Dendritic cell treated with granulocyte-macrophage colony-stimulating factor and Interleukin-4, amounts not matched to agents 40 ng/mL and 50 ng/mL, for 4 days (primary cell): ENCODE data around the gene TMEM218.
"Not testable (repeated sequence)": the region's sequence is repeated elsewhere in the genome, so short reads cannot be mapped to it uniquely, and the experiment has no call there.

Experiments used
- H3K27ac Mint-ChIP-seq: one replicate; pipeline ENCODE4 v1.8.0; 2022; ENCODE audit warnings: mild to moderate bottlenecking, mixed read lengths
- H3K27me3 Mint-ChIP-seq: one replicate; pipeline ENCODE4 v1.8.0; 2022; ENCODE audit warnings: mild to moderate bottlenecking, mixed read lengths
- H3K36me3 Mint-ChIP-seq: one replicate; pipeline ENCODE4 v1.8.0; 2022; ENCODE audit warnings: low read depth, mixed read lengths
- H3K4me1 Mint-ChIP-seq: one replicate; pipeline ENCODE4 v1.8.0; 2022; ENCODE audit warnings: low read depth, mixed read lengths
- H3K4me3 Mint-ChIP-seq: one replicate; pipeline ENCODE4 v1.8.0; 2022; ENCODE audit warnings: mild to moderate bottlenecking, moderate library complexity, mixed read lengths
- H3K9me3 Mint-ChIP-seq: one replicate; pipeline ENCODE4 v1.8.0; 2022; ENCODE audit warnings: mixed read lengths
- intact Hi-C: fragments of 100-400 bp; cut with micrococcal nuclease; formaldehyde crosslinking; loops from one replicate; pipeline ENCODE4 v1.15.0; 2022

The TMEM218 gene

GRCh38 chr11:125062218-125062930 lies 49.1 kb downstream of the TMEM218 start:
- intact Hi-C loops: loop anchor here (1.0 to 10.0 kb wide), 4 partner anchors 8 to 1152 kb away; partner anchors contain the start of genes FAM118B, RPUSD4 and TMEM218
- H3K27ac Mint-ChIP-seq: peak overlapping the region; percentile 96
- H3K9me3 Mint-ChIP-seq: no peaks in the 10 kb centered on the region
- peaks cover 14% of the 10 kb centered on the region for H3K36me3 Mint-ChIP-seq
- peak overlapping the region; percentile 87 for H3K4me3 Mint-ChIP-seq
- peaks cover 31% of the 10 kb centered on the region for H3K4me1 Mint-ChIP-seq
- no peaks in the 10 kb centered on the region for H3K27me3 Mint-ChIP-seq

GRCh38 chr11:125061281-125061680 lies 50.1 kb downstream of the TMEM218 start:
- Mint-ChIP-seq H3K9me3 (no peaks in the 10 kb centered on the region), H3K4me3 (no peak overlapping the region), H3K27ac (no peak overlapping the region), H3K36me3 (peaks cover 14% of the 10 kb centered on the region), H3K27me3 (no peaks in the 10 kb centered on the region), H3K4me1 (peaks cover 29% of the 10 kb centered on the region)
- intact Hi-C loops: loop anchor here (10.0 kb wide), 1 partner anchor 1154 kb away; the partner anchor contains the start of genes FAM118B and RPUSD4

GRCh38 chr11:125057693-125058016 lies 53.8 kb downstream of the TMEM218 start:
- H3K4me3 Mint-ChIP-seq: no peak overlapping the region
- intact Hi-C loops: no loop called here
- no peaks in the 10 kb centered on the region for H3K9me3 Mint-ChIP-seq
- peaks cover 13% of the 10 kb centered on the region for H3K4me1 Mint-ChIP-seq
- no peaks in the 10 kb centered on the region for H3K36me3 Mint-ChIP-seq
- no peak overlapping the region for H3K27ac Mint-ChIP-seq
- H3K27me3 Mint-ChIP-seq: no peaks in the 10 kb centered on the region

GRCh38 chr11:125056931-125057692 lies 54.3 kb downstream of the TMEM218 start:
- no peak overlapping the region for H3K27ac Mint-ChIP-seq
- intact Hi-C loops: no loop called here
- no peak overlapping the region for H3K4me3 Mint-ChIP-seq
- peaks cover 8% of the 10 kb centered on the region for H3K4me1 Mint-ChIP-seq
- no peaks in the 10 kb centered on the region for H3K27me3 Mint-ChIP-seq
- no peaks in the 10 kb centered on the region for H3K36me3 Mint-ChIP-seq
- no peaks in the 10 kb centered on the region for H3K9me3 Mint-ChIP-seq

DNA sequence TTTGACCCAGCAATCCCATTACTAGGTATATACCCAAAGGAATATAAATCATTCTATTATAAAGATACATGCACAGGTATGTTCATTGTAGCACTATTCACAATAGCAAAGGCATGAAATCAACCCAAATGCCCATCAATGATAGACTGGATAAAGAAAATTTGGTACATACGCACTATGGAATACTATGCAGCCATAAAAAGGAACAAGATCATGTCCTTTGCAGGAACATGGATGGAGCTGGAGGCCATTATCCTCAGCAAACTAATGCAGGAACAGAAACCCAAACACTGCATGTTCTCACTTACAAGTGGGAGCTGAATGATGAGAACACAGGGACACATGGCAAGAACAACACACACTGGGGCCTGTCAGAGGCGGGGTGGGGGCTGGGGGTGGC lies 55.3 kb downstream of the TMEM218 start:
- H3K4me3 Mint-ChIP-seq, H3K4me1 Mint-ChIP-seq, H3K9me3 Mint-ChIP-seq, H3K36me3 Mint-ChIP-seq, intact Hi-C loops, H3K27ac Mint-ChIP-seq, H3K27me3 Mint-ChIP-seq: not testable (repeated sequence)

DNA sequence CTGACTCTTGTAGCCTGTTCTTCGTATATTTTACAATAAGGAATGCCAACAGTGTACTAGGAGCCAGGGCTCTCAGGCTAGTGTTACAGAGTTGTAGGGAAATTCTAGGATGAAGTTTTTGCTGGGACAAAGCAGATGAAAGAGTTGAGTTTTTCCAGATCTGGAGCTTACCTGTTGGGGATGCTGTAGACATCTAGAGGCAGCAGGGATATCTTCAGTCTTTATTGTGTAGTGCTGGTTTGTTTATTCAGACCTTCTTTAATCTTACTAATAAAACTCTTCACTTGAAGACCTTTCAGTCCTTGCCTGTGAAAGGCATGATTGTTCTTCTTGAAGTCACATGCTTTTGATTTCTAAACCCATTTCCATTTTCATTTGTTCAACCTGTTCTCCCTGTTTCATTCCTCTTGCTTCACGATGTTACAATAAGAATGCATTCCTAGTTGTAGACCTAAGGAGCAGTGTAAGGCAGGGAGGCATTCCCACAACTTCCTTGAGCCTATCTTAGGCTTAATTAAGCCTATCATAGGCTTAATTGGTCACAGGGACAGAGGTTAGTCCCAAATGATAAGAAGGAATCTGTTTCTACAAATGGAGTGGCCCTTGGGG lies 56.2 kb downstream of the TMEM218 start:
- Mint-ChIP-seq H3K4me3 (no peak overlapping the region), H3K27ac (no peak overlapping the region), H3K27me3 (no peaks in the 10 kb centered on the region), H3K36me3 (no peaks in the 10 kb centered on the region), H3K4me1 (peaks cover 5% of the 10 kb centered on the region), H3K9me3 (no peaks in the 10 kb centered on the region)
- intact Hi-C loops: no loop called here

DNA sequence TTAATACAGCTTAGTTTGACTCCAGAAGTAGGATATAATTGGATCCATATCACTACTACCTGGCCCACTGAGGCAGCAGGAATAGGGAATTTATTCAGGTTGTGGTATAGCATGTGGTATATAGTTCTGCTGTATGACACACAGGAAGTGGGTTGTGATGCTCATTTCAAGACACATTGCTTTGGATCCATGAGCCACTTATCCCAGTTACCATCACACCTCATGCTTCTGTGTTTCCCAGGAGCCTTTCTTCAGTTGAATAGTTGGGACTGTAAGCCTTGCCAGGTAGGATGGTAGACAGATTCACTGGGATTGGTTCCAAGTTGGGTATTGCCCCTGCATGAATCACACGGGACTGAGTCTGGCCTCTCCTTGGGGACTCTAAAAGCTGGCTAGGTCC lies 58.3 kb downstream of the TMEM218 start:
- no peak overlapping the region for H3K4me3 Mint-ChIP-seq

GRCh38 chr11:125052047-125052446 lies 59.4 kb downstream of the TMEM218 start:
- Mint-ChIP-seq H3K27ac (no peak overlapping the region), H3K36me3 (no peaks in the 10 kb centered on the region), H3K4me3 (no peak overlapping the region), H3K9me3 (no peaks in the 10 kb centered on the region), H3K4me1 (no peaks in the 10 kb centered on the region), H3K27me3 (no peaks in the 10 kb centered on the region)
- intact Hi-C loops: loop anchor here (5.0 kb wide), 1 partner anchor 75 kb away; no protein-coding TSS in a partner anchor

More for the DNA sequence above, 58.3 kb downstream of the TMEM218 start:
- no peaks in the 10 kb centered on the region for H3K36me3 Mint-ChIP-seq
- no peak overlapping the region for H3K27ac Mint-ChIP-seq
- intact Hi-C loops: loop anchor here (5.0 kb wide), 1 partner anchor 76 kb away; no protein-coding TSS in a partner anchor
- H3K27me3 Mint-ChIP-seq: no peaks in the 10 kb centered on the region
- H3K9me3 Mint-ChIP-seq: no peaks in the 10 kb centered on the region
- peaks cover under 1% of the 10 kb centered on the region for H3K4me1 Mint-ChIP-seq

DNA sequence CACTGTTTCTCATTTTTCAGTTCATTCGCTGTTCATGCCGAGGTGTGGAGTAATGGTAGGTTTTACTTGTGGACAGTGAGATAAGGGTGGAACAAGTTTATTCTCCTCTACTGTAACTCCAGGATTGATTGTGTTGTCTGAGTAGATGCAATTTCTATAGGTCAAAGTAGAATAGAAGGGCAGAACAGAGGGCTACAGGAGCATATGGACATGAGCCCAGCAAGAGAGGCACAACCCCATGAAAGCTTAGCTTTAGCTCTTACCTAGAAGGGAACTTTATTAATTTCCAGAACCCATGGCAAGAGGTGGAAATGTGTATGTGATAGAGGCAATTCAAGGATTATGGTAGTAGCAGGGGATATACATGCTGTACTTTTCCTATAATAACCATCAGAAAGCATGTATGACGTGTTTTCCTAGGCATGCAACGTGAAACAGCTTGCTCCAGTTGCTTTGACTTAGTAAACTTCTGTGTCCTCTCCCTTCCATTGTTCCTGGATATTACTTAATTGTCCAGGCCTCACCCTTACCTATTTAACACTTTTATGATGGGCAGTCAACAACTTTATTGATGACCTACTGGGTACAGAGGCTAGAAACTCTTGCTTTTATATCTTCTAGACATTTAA lies 62.1 kb downstream of the TMEM218 start:
- Mint-ChIP-seq H3K4me3 (no peak overlapping the region), H3K27ac (no peak overlapping the region), H3K27me3 (no peaks in the 10 kb centered on the region), H3K36me3 (no peaks in the 10 kb centered on the region), H3K4me1 (no peaks in the 10 kb centered on the region), H3K9me3 (no peaks in the 10 kb centered on the region)
- intact Hi-C loops: no loop called here
